CD14-positive monocyte (primary cell): ENCODE data around the gene FAM221A. TPM values are rescaled to one million over a fixed set of nuclear protein-coding genes. Genes with fewer than 3 reads are reported as not detected.

Experiments
- DNase-seq, 3 donors: peaks; one replicate each; pipeline ENCODE4 v3.0.0-alpha.2; 2011 to 2022
- H2AFZ ChIP-seq: 2 replicates; pipeline ENCODE4 v1.6.0; 2012; ENCODE audit warnings: mild to moderate bottlenecking, low read depth, low read length, inconsistent platforms; ENCODE audit not compliant: insufficient read depth, poor library complexity, severe bottlenecking
- H3K27ac ChIP-seq, 2 donors: 1 replicate in 1 of 2; 2 replicates in 1 of 2; pipeline ENCODE4 v1.5.1; 2012 to 2013; ENCODE audit warnings: low read length in 2 of 2, control low read depth in 1 of 2, inconsistent platforms in 1 of 2, low read depth in 1 of 2, mild to moderate bottlenecking in 1 of 2
- H3K27me3 ChIP-seq, 2 donors: one replicate each; pipeline versions ENCODE4 v1.6.0 to v1.6.1; 2011 to 2013; ENCODE audit warnings: low read length in 2 of 2; ENCODE audit not compliant: control insufficient read depth in 2 of 2, insufficient read depth in 2 of 2
- H3K36me3 ChIP-seq, 2 donors: replicated peaks in 1 of 2; 1 replicate in 1 of 2; 2 replicates in 1 of 2; pipeline versions ENCODE4 v1.5.1 to v1.6.1; 2012 to 2013; ENCODE audit warnings: low read length in 2 of 2, control low read depth in 1 of 2, inconsistent platforms in 1 of 2, mild to moderate bottlenecking in 1 of 2; ENCODE audit not compliant: insufficient read depth in 2 of 2, control insufficient read depth in 1 of 2
- H3K4me1 ChIP-seq, 2 donors: 1 replicate in 1 of 2; 2 replicates in 1 of 2; pipeline versions ENCODE4 v1.5.1 to v1.6.1; 2012 to 2013; ENCODE audit warnings: low read length in 2 of 2, control low read depth in 1 of 2, inconsistent platforms in 1 of 2, mild to moderate bottlenecking in 1 of 2, moderate library complexity in 1 of 2; ENCODE audit not compliant: insufficient read depth in 2 of 2, control insufficient read depth in 1 of 2
- H3K4me2 ChIP-seq: replicated peaks from 2 replicates; pipeline ENCODE3; 2012; ENCODE audit warnings: low read length, moderate library complexity, mild to moderate bottlenecking; ENCODE audit not compliant: poor library complexity, severe bottlenecking; ENCODE audit errors: extremely low read depth
- H3K4me3 ChIP-seq, 3 experiments: fragments of 200-600 bp in 1 of 3; sonication (generic) in 1 of 3; replicated peaks in 1 of 3; 1 replicate in 2 of 3; 2 replicates in 1 of 3; pipeline ENCODE4 v1.5.1; 2011 to 2013; ENCODE audit warnings: low read length in 3 of 3, mild to moderate bottlenecking in 3 of 3, control low read depth in 2 of 3, low read depth in 2 of 3, inconsistent platforms in 1 of 3, moderate library complexity in 1 of 3
- H3K79me2 ChIP-seq: 2 replicates; pipeline ENCODE4 v1.6.0; 2012; ENCODE audit warnings: mild to moderate bottlenecking, control low read depth, inconsistent platforms, low read length, moderate library complexity; ENCODE audit not compliant: insufficient read depth
- H3K9ac ChIP-seq: 2 replicates; pipeline ENCODE4 v1.6.0; 2017; ENCODE audit warnings: low read length, mild to moderate bottlenecking; ENCODE audit not compliant: insufficient read depth, poor library complexity, severe bottlenecking
- H3K9me3 ChIP-seq, 2 donors: replicated peaks in 1 of 2; 1 replicate in 1 of 2; 2 replicates in 1 of 2; pipeline versions ENCODE4 v1.5.1 to v1.6.1; 2012 to 2013; ENCODE audit warnings: low read length in 2 of 2, control low read depth in 1 of 2; ENCODE audit not compliant: control insufficient read depth in 1 of 2, insufficient read depth in 1 of 2
- H4K20me1 ChIP-seq: 2 replicates; pipeline ENCODE4 v1.6.0; 2012; ENCODE audit warnings: mild to moderate bottlenecking, low read length, control low read depth, moderate library complexity; ENCODE audit not compliant: insufficient read depth
- H3K27ac Mint-ChIP-seq, 7 donors: one replicate each; pipeline ENCODE4 v1.8.0; 2020; ENCODE audit warnings: mild to moderate bottlenecking in 7 of 7, mixed read lengths in 7 of 7, moderate library complexity in 6 of 7, inconsistent platforms in 2 of 7
- H3K27me3 Mint-ChIP-seq, 3 donors: one replicate each; pipeline ENCODE4 v1.8.0; 2021 to 2022; ENCODE audit warnings: low read depth in 3 of 3, mild to moderate bottlenecking in 3 of 3, mixed read lengths in 3 of 3, moderate library complexity in 3 of 3, inconsistent platforms in 1 of 3
- H3K36me3 Mint-ChIP-seq, 2 donors: one replicate each; pipeline ENCODE4 v1.8.0; 2020; ENCODE audit warnings: mixed read lengths in 2 of 2, inconsistent platforms in 1 of 2, mild to moderate bottlenecking in 1 of 2
- H3K4me1 Mint-ChIP-seq: one replicate; pipeline ENCODE4 v1.8.0; 2020; ENCODE audit warnings: mild to moderate bottlenecking, mixed read lengths
- H3K4me3 Mint-ChIP-seq, 2 donors: one replicate each; pipeline ENCODE4 v1.8.0; 2020; ENCODE audit warnings: mild to moderate bottlenecking in 2 of 2, mixed read lengths in 2 of 2, moderate library complexity in 1 of 2
- H3K9me3 Mint-ChIP-seq, 7 donors: one replicate each; pipeline ENCODE4 v1.8.0; 2020 to 2022; ENCODE audit warnings: mixed read lengths in 7 of 7, mild to moderate bottlenecking in 6 of 7, moderate library complexity in 6 of 7, inconsistent platforms in 2 of 7
- CTCF ChIP-seq: fragments of 200-600 bp; IDR thresholded peaks from one replicate; pipeline ENCODE4 v1.8.0; 2022; ENCODE audit warnings: antibody characterized with exemption, mild to moderate bottlenecking
- WGBS: methylation state at CpG from one replicate; pipeline ENCODE4 v1.1.5; 2013; ENCODE audit warnings: missing lambda C conversion rate; ENCODE audit not compliant: insufficient coverage; 5-methylcytosine and 5-hydroxymethylcytosine counted together
- intact Hi-C, 2 donors: fragments of 100-400 bp; cut with micrococcal nuclease; formaldehyde crosslinking; loops; one replicate each; pipeline versions ENCODE4 v1.15.0 to v1.15.1; 2023
- polyA plus RNA-seq, 3 donors: library from polyadenylated mRNA; depleted of rRNA in 1 of 3; unstranded in 2 of 3; stranded (reverse) in 1 of 3; fragments of 300-500 nt in 2 of 3; fragments of >200 nt in 1 of 3; fragmentation: Illumina TruSeq in 2 of 3; gene quantifications; 1 replicate in 2 of 3; 2 replicates in 1 of 3; pipeline ENCODE4 v1.2.3, GENCODE V29; 2012 to 2021

Gene FAM221A
- polyA plus RNA-seq, 3 donors, result 1.4 to 7.8 (median 2.1) TPM

GRCh38 chr7:23714150-23714464 lies 34.1 kb downstream of the FAM221A start:
- Histone ChIP-seq H3K27me3 (no peaks in the 10 kb centered on the region), H3K4me3 (no peak overlapping the region), H3K36me3 (no peaks in the 10 kb centered on the region), H3K9me3 (no peaks in the 10 kb centered on the region), H4K20me1 (no peaks in the 10 kb centered on the region), H3K9ac (no peak overlapping the region), H3K79me2 (no peaks in the 10 kb centered on the region), H2AFZ (no peak overlapping the region), H3K4me1 (no peaks in the 10 kb centered on the region), H3K27ac (no peak overlapping the region), H3K4me2 (no peak overlapping the region)
- intact Hi-C loops, result loop anchor here (5.0 to 10.0 kb wide), 3 partner anchors 142 to 439 kb away; no protein-coding TSS in a partner anchor
- Mint-ChIP-seq H3K9me3 (no peaks in the 10 kb centered on the region), H3K4me3 (no peak overlapping the region), H3K27ac (no peak overlapping the region), H3K4me1 (no peaks in the 10 kb centered on the region), H3K36me3 (no peaks in the 10 kb centered on the region), H3K27me3 (peaks cover 0 to 2% (median 1%) of the 10 kb centered on the region in 3 donors)
- DNase-seq, result no peak
- 60% methylated on average over 1 of the region's 2 CpGs for WGBS
- TF ChIP-seq CTCF, result no peak

DNA sequence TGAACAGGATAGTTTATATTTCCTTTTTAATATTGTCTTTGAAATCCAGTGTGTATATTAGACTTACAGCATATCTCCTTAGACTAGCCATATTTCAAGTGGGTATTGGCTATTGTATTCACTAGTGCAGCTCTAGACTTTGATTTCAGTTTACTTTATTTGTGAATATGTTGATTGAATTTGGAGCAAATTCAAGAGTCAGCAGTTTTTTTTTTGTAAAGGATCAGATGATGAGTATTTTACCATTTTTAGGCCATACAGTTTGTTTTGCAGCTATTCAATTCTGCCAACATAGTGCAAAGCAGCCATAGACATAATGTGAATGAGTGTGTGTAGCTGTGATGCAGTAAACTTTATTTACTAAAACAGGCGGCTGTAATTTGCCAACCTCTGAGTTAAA lies 34.6 kb downstream of the FAM221A start:
- H2AFZ ChIP-seq, result no peak overlapping the region
- no peaks in the 10 kb centered on the region for H4K20me1 ChIP-seq
- H3K4me1 Mint-ChIP-seq, result no peaks in the 10 kb centered on the region
- H3K27ac Mint-ChIP-seq, result no peak overlapping the region
- TF ChIP-seq CTCF, result no peak
- H3K36me3 ChIP-seq, result no peaks in the 10 kb centered on the region
- peaks cover 0 to 2% (median 1%) of the 10 kb centered on the region in 3 donors for H3K27me3 Mint-ChIP-seq
- H3K9me3 ChIP-seq, result no peaks in the 10 kb centered on the region
- H3K4me3 ChIP-seq, result no peak overlapping the region
- no peak overlapping the region for H3K9ac ChIP-seq
- no peak for DNase-seq
- no CpG with 5 or more reads among the region's 1 CpG for WGBS
- H3K9me3 Mint-ChIP-seq, result no peaks in the 10 kb centered on the region
- H3K27me3 ChIP-seq, result no peaks in the 10 kb centered on the region
- no peaks in the 10 kb centered on the region for H3K79me2 ChIP-seq
- intact Hi-C loops, result loop anchor here (5.0 to 10.0 kb wide), 3 partner anchors 142 to 440 kb away; no protein-coding TSS in a partner anchor
- no peaks in the 10 kb centered on the region for H3K36me3 Mint-ChIP-seq
- no peak overlapping the region for H3K4me2 ChIP-seq
- H3K27ac ChIP-seq, result no peak overlapping the region
- H3K4me3 Mint-ChIP-seq, result no peak overlapping the region
- no peaks in the 10 kb centered on the region for H3K4me1 ChIP-seq
